Measurements from ENCODE around the gene LURAP1L.

- no peak for TF ChIP-seq POLR2A (IDR thresholded peaks at IDR 0.05; ENCODE audit: low read depth, low read length)
- TF ChIP-seq SMC3 (IDR thresholded peaks at IDR 0.05; ENCODE audit: low read depth, low read length): no peak
Observed at GRCh38 chr9:12816656-12817101, 41.9 kb downstream of the LURAP1L start.

Data from IMR-90 (cell line).